HCT116 (cell line): Measurements from ENCODE around the gene HACD3. TPM values are rescaled to one million over a fixed set of nuclear protein-coding genes. Genes with fewer than 3 reads are reported as not detected.

Experiments
- ATAC-seq: fragments of 200-7000 bp; cut with Tn5 transposase; 2 replicates; pipeline ENCODE4 v1.9.1; 2020; ENCODE audit warnings: mild to moderate bottlenecking, moderate library complexity
- BruUV-seq: library from RNA; stranded (reverse); fragments of 400-500 nt; replicated peaks from 2 replicates; lab custom pipeline; 2021; lab: Mats Ljungman, UMichigan
- CTCF ChIA-PET: fragments of 300-600 bp; sonication (Branson Sonifier 250); formaldehyde crosslinking; loops from one replicate; lab custom pipeline; 2021; ENCODE audit warnings: antibody characterized with exemption; lab: Charles Lee
- POLR2A ChIA-PET: fragments of 300-600, 350-600 bp; sonication (Branson Sonifier 250); formaldehyde crosslinking; loops from one replicate; lab custom pipeline; 2021; ENCODE audit warnings: antibody characterized with exemption; lab: Charles Lee
- RAD21 ChIA-PET, 2 experiments: fragments of 300-600 bp; sonication (Branson Sonifier 250); formaldehyde crosslinking; loops; one replicate each; lab custom pipeline; 2023; ENCODE audit warnings: low total read pairs in 2 of 2; ENCODE audit not compliant: uncharacterized antibody in 2 of 2, unreplicated experiment in 2 of 2, low non-redundant PET in 1 of 2; lab: Charles Lee
- DNase-seq: peaks from one replicate; pipeline ENCODE4 v3.0.0-alpha.2; 2010; ENCODE audit warnings: low read depth, low spot score
- H2AFZ ChIP-seq: fragments of 200-600 bp; shearing (Covaris generic), sonication (generic); 2 replicates; pipeline ENCODE4 v1.6.1; 2017; ENCODE audit warnings: low read depth, mixed run types, mixed read lengths, antibody characterized with exemption, low read length; ENCODE audit not compliant: poor library complexity, severe bottlenecking
- H3K27ac ChIP-seq: 2 replicates; pipeline ENCODE4 v1.5.1; 2012; ENCODE audit warnings: low read depth, low read length
- H3K27me3 ChIP-seq: fragments of 200-600 bp; sonication (generic); 2 replicates; pipeline ENCODE4 v1.6.1; 2016; ENCODE audit warnings: mixed run types, low read length, mixed read lengths; ENCODE audit not compliant: insufficient read depth
- H3K36me3 ChIP-seq, 2 experiments: fragments of 200-500 bp in 1 of 2; fragments of 200-600 bp in 1 of 2; sonication (Bioruptor generic) in 1 of 2; sonication (generic) in 1 of 2; 2 replicates each; pipeline versions ENCODE4 v1.5.1 to v1.6.1; 2014 to 2016; ENCODE audit warnings: low read length in 2 of 2, inconsistent platforms in 1 of 2, mixed read lengths in 1 of 2, mixed run types in 1 of 2; ENCODE audit not compliant: insufficient read depth in 2 of 2, control insufficient read depth in 1 of 2
- H3K4me1 ChIP-seq, 2 experiments: fragments of 200-600 bp in 1 of 2; sonication (generic) in 1 of 2; 2 replicates each; pipeline versions ENCODE4 v1.5.1 to v1.6.1; 2012 to 2017; ENCODE audit warnings: low read length in 2 of 2, inconsistent platforms in 1 of 2, mild to moderate bottlenecking in 1 of 2, mixed read lengths in 1 of 2, mixed run types in 1 of 2, moderate library complexity in 1 of 2; ENCODE audit not compliant: insufficient read depth in 2 of 2, control insufficient read depth in 1 of 2
- H3K4me2 ChIP-seq: fragments of 200-600 bp; sonication (generic); 2 replicates; pipeline ENCODE4 v1.6.1; 2017; ENCODE audit warnings: mixed run types, low read length, mixed read lengths
- H3K4me3 ChIP-seq, 2 experiments: fragments of 200-600 bp in 1 of 2; sonication (generic) in 1 of 2; replicated peaks in 1 of 2; 2 replicates each; pipeline ENCODE4 v1.5.1; 2011 to 2016; ENCODE audit warnings: low read length in 2 of 2, control low read depth in 1 of 2, low read depth in 1 of 2, mild to moderate bottlenecking in 1 of 2, mixed read lengths in 1 of 2, mixed run types in 1 of 2
- H3K79me2 ChIP-seq: fragments of 200-600 bp; sonication (generic); 2 replicates; pipeline ENCODE4 v1.6.1; 2017; ENCODE audit warnings: mild to moderate bottlenecking, mixed run types, low read length, moderate library complexity, mixed read lengths; ENCODE audit not compliant: insufficient read depth
- H3K9ac ChIP-seq: fragments of 200-600 bp; sonication (generic); 2 replicates; pipeline ENCODE4 v1.6.1; 2016; ENCODE audit warnings: low read length, mixed read lengths
- H3K9me2 ChIP-seq: fragments of 200-600 bp; sonication (generic), shearing (Covaris generic); 2 replicates; pipeline ENCODE4 v1.6.1; 2017; ENCODE audit warnings: mixed run types, mild to moderate bottlenecking, moderate library complexity; ENCODE audit not compliant: insufficient read depth
- H3K9me3 ChIP-seq, 2 experiments: fragments of 200-500 bp in 1 of 2; fragments of 200-600 bp in 1 of 2; sonication (Bioruptor generic) in 1 of 2; sonication (generic) in 1 of 2; 2 replicates each; pipeline ENCODE4 v1.6.1; 2014 to 2017; ENCODE audit warnings: low read length in 2 of 2, mixed read lengths in 2 of 2, inconsistent platforms in 1 of 2, low read depth in 1 of 2, mild to moderate bottlenecking in 1 of 2, mixed run types in 1 of 2, moderate library complexity in 1 of 2; ENCODE audit not compliant: control insufficient read depth in 1 of 2, insufficient read depth in 1 of 2
- H4K20me1 ChIP-seq: fragments of 200-600 bp; sonication (generic), shearing (Covaris generic); 2 replicates; pipeline ENCODE4 v1.6.1; 2017; ENCODE audit warnings: mixed run types, mild to moderate bottlenecking, moderate library complexity; ENCODE audit not compliant: insufficient read depth
- ATF3 ChIP-seq: IDR thresholded peaks from 2 replicates; pipeline ENCODE4 v1.6.1; 2012
- CTCF ChIP-seq, 3 experiments: fragments of 200-600 bp in 1 of 3; sonication (generic) in 1 of 3; IDR thresholded peaks in 2 of 3; conservative IDR thresholded peaks in 1 of 3; 2 replicates each; pipeline ENCODE4 v1.5.1; 2012 to 2017; ENCODE audit warnings: low read depth in 2 of 3, low read length in 2 of 3, antibody characterized with exemption in 1 of 3, borderline replicate concordance in 1 of 3, control low read depth in 1 of 3, mild to moderate bottlenecking in 1 of 3, mixed read lengths in 1 of 3, mixed run types in 1 of 3, moderate library complexity in 1 of 3; ENCODE audit not compliant: insufficient read depth in 1 of 3
- ELF1 ChIP-seq: IDR thresholded peaks from 2 replicates; pipeline ENCODE4 v1.6.1; 2012; ENCODE audit warnings: low read depth, borderline replicate concordance
- EZH2phosphoT487 ChIP-seq: fragments of 200-600 bp; IDR thresholded peaks from 2 replicates; pipeline ENCODE4 v1.6.1; 2018; ENCODE audit warnings: antibody characterized with exemption, borderline replicate concordance
- POLR2AphosphoS5 ChIP-seq: IDR thresholded peaks from 2 replicates; pipeline ENCODE4 v1.6.1; 2011; ENCODE audit warnings: mild to moderate bottlenecking, low read depth, low read length, moderate library complexity
- SIN3A ChIP-seq: IDR thresholded peaks from 2 replicates; pipeline ENCODE4 v1.6.1; 2012; ENCODE audit warnings: low read depth
- ZBTB33 ChIP-seq: IDR thresholded peaks from 2 replicates; pipeline ENCODE4 v1.6.1; 2011; ENCODE audit warnings: mild to moderate bottlenecking, low read length, moderate library complexity; ENCODE audit not compliant: insufficient replicate concordance; ENCODE audit errors: extremely low read depth
- ZFX ChIP-seq: fragments of 450-650 bp; IDR thresholded peaks from 2 replicates; pipeline ENCODE4 v1.6.1; 2017
- intact Hi-C: fragments of 100-400 bp; cut with micrococcal nuclease; formaldehyde crosslinking; loops from 2 replicates; pipeline ENCODE4 v1.10.0; 2022
- total RNA-seq: library from RNA; stranded (reverse); gene quantifications from one replicate; pipeline ENCODE4 v1.2.1, GENCODE V29; 2021; ENCODE audit not compliant: unreplicated experiment

HACD3 gene
- total RNA-seq, 1 experiment from 2014 or later = 57.5 TPM

- Histone ChIP-seq H3K27me3 (no peaks in the 10 kb centered on the region), H3K9me2 (no peaks in the 10 kb centered on the region), H3K4me2 (no peak overlapping the region), H2AFZ (no peak overlapping the region), H3K9ac (no peak overlapping the region), H3K4me3 (no peak overlapping the region), H3K27ac (no peak overlapping the region), H3K79me2 (no peaks in the 10 kb centered on the region), H4K20me1 (no peaks in the 10 kb centered on the region), H3K9me3 (no peaks in the 10 kb centered on the region), H3K36me3 (peaks cover 29 to 54% of the 10 kb centered on the region in 2 experiments), H3K4me1 (no peaks in the 10 kb centered on the region)
- no peak for ATAC-seq
- TSS peak; percentile 43 for BruUV-seq
- ChIA-PET RAD21 (no interaction called here), CTCF (no interaction called here), POLR2A (interaction anchor here (1.3 kb wide), 1 partner anchor 21 kb away, joined by 3 read pairs; no protein-coding TSS in a partner anchor)
- no peak for TF ChIP-seq ZFX
- no peak for TF ChIP-seq ATF3
- TF ChIP-seq ZBTB33 = no peak
- 0 out of 2 replicates have a peak, but pooled peaks have one; percentile 16 for TF ChIP-seq POLR2AphosphoS5
- no peak for TF ChIP-seq ELF1
- no peak for TF ChIP-seq EZH2phosphoT487
- TF ChIP-seq CTCF (IDR thresholded peaks at IDR 0.05 in 2 of 3, conservative IDR thresholded peaks at IDR 0.05 in 1 of 3; ENCODE audit: borderline replicate concordance in 1 of 3, insufficient read depth in 1 of 3, low read depth in 2 of 3, low read length in 2 of 3) = no peak
- no peak for TF ChIP-seq SIN3A
- intact Hi-C loops = no loop called here
- no peak for DNase-seq
Observed at GRCh38 chr15:65578904-65579728, 48.9 kb downstream of the HACD3 start.
